Ishikawa (cell line): ENCODE data around the gene CSRP3.

ENCODE experiments used
- CEBPB ChIP-seq: IDR thresholded peaks from 2 replicates; pipeline ENCODE4 v1.6.1; 2012
- CREB1 ChIP-seq: IDR thresholded peaks from 2 replicates; pipeline ENCODE4 v1.6.1; 2012; ENCODE audit warnings: low read depth
- EGR1 ChIP-seq: IDR thresholded peaks from 2 replicates; pipeline ENCODE4 v1.6.1; 2012
- EP300 ChIP-seq: IDR thresholded peaks from 2 replicates; pipeline ENCODE4 v1.6.1; 2012; ENCODE audit warnings: borderline replicate concordance
- FOXM1 ChIP-seq: IDR thresholded peaks from 2 replicates; pipeline ENCODE4 v1.6.1; 2012; ENCODE audit warnings: low read depth, borderline replicate concordance
- NFIC ChIP-seq: IDR thresholded peaks from 2 replicates; pipeline ENCODE4 v1.6.1; 2012
- RAD21 ChIP-seq: IDR thresholded peaks from 2 replicates; pipeline ENCODE4 v1.6.1; 2012; ENCODE audit warnings: low read depth
- TAF1 ChIP-seq: IDR thresholded peaks from 2 replicates; pipeline ENCODE4 v1.6.1; 2012; ENCODE audit warnings: low read depth, mild to moderate bottlenecking
- TCF12 ChIP-seq: IDR thresholded peaks from 2 replicates; pipeline ENCODE4 v1.6.1; 2012; ENCODE audit warnings: low read depth
- TEAD4 ChIP-seq: IDR thresholded peaks from 2 replicates; pipeline ENCODE4 v1.6.1; 2012
- YY1 ChIP-seq: IDR thresholded peaks from 2 replicates; pipeline ENCODE4 v1.6.1; 2012; ENCODE audit warnings: low read depth
- ZBTB7A ChIP-seq: IDR thresholded peaks from 2 replicates; pipeline ENCODE4 v1.6.1; 2012; ENCODE audit warnings: low read depth
- TF ChIP-seq, protein P1 (sequence below): IDR thresholded peaks from 2 replicates; pipeline ENCODE4 v1.6.1; 2012; ENCODE audit warnings: low read depth, mild to moderate bottlenecking
- TF ChIP-seq, protein P2 (sequence below): IDR thresholded peaks from 2 replicates; pipeline ENCODE4 v1.6.1; 2012
- TF ChIP-seq, protein P3 (sequence below): IDR thresholded peaks from 2 replicates; pipeline ENCODE4 v1.6.1; 2012

Gene CSRP3

DNA sequence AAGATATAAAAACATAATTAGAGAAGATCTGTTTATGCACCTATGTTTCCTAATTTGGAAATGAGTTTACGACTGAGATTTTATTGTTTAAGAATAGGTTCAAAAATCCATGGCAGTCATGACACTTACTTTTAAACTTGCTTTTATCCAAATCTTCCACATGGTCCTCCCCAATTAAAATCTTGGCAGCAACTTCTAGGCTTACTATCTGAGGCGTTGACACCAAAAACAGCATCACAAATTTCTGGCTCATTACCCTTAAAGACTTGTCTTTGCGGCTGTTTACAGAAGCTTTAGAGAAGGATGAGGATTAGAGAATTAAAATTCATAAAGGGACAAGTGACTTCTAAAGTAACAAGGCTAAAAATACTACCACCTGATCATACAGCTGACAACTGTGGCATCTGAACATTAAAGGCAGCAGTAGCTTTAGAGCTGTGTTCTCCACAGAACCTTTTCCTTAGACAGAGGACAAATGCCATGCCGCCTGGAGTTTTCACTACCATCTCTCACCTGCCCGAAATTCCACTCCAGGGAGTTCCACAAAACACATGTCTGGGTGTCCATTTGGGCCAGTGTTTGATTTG, 32.5 kb upstream of the CSRP3 start:
- TF ChIP-seq EGR1 (no peak), NFIC (no peak), EP300 (no peak), TCF12 (no peak), CREB1 (no peak), CEBPB (no peak), TAF1 (no peak), ZBTB7A (no peak), TEAD4 (no peak), RAD21 (no peak), FOXM1 (no peak), YY1 (no peak)
- TF ChIP-seq, protein P1, sequence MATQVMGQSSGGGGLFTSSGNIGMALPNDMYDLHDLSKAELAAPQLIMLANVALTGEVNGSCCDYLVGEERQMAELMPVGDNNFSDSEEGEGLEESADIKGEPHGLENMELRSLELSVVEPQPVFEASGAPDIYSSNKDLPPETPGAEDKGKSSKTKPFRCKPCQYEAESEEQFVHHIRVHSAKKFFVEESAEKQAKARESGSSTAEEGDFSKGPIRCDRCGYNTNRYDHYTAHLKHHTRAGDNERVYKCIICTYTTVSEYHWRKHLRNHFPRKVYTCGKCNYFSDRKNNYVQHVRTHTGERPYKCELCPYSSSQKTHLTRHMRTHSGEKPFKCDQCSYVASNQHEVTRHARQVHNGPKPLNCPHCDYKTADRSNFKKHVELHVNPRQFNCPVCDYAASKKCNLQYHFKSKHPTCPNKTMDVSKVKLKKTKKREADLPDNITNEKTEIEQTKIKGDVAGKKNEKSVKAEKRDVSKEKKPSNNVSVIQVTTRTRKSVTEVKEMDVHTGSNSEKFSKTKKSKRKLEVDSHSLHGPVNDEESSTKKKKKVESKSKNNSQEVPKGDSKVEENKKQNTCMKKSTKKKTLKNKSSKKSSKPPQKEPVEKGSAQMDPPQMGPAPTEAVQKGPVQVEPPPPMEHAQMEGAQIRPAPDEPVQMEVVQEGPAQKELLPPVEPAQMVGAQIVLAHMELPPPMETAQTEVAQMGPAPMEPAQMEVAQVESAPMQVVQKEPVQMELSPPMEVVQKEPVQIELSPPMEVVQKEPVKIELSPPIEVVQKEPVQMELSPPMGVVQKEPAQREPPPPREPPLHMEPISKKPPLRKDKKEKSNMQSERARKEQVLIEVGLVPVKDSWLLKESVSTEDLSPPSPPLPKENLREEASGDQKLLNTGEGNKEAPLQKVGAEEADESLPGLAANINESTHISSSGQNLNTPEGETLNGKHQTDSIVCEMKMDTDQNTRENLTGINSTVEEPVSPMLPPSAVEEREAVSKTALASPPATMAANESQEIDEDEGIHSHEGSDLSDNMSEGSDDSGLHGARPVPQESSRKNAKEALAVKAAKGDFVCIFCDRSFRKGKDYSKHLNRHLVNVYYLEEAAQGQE = no peak
- TF ChIP-seq, protein P2, sequence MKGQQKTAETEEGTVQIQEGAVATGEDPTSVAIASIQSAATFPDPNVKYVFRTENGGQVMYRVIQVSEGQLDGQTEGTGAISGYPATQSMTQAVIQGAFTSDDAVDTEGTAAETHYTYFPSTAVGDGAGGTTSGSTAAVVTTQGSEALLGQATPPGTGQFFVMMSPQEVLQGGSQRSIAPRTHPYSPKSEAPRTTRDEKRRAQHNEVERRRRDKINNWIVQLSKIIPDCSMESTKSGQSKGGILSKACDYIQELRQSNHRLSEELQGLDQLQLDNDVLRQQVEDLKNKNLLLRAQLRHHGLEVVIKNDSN = no peak
- TF ChIP-seq, protein P3, sequence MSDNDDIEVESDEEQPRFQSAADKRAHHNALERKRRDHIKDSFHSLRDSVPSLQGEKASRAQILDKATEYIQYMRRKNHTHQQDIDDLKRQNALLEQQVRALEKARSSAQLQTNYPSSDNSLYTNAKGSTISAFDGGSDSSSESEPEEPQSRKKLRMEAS = no peak

DNA sequence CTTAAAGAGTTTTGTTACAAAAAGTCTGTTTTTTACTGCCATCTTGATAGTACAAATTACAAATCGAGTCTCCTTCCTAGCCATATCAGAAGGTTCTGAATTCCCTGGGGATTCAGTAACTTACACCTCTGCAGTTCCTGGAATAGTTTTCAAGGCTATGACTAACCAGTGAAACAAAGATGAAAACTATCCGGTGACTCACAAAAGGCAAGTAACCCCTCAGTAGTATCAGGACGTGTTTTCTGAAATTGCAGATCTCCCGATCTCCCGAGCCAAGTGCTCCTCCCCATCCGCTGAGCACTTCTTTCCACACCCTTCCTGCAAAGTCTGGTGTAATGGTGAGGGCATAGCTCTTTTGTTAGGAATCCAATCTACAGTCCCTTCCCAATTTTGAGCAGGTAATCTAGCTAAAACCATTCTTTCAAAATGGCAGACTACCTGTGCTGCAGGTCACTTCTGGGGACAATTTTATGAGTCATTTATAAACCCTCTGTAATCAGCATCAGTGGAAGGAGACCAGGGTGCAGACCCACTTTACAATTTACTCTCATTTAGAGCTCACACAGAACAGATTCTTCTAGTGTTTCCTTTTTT, 31.2 kb upstream of the CSRP3 start:
- TF ChIP-seq, protein P2 = no peak
- TF ChIP-seq EGR1 (no peak), YY1 (no peak), TEAD4 (no peak), EP300 (no peak), CEBPB (no peak), TCF12 (no peak), NFIC (no peak), TAF1 (no peak), FOXM1 (no peak), ZBTB7A (no peak), RAD21 (no peak), CREB1 (no peak)
- TF ChIP-seq, protein P3 = no peak
- TF ChIP-seq, protein P1 = no peak

DNA sequence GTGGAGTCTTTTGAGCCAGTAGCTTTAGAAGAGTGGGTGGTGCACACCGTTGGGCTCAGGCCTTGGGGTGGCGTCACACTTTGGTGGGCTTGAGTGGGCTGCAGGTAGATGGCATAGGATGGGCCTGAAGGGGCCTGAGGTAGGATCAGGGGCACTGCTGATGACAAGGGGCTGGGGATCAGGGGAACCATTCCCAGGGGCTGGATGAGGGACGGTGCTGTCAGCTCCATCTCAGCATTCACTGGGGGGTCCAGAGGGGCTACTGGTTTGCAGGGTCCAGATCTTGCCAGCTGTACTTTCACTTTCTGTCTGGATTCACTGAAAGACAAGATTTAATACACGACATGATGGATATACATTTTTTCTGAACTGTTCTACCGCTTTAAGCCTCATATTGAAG, 27.9 kb upstream of the CSRP3 start:
- TF ChIP-seq EP300 (no peak), CEBPB (no peak), CREB1 (no peak), FOXM1 (no peak), EGR1 (no peak)

GRCh38 chr11:19228968-19229367, 27.2 kb upstream of the CSRP3 start:
- no peak for TF ChIP-seq EGR1
- TF ChIP-seq, protein P3 = no peak
- no peak for TF ChIP-seq YY1
- no peak for TF ChIP-seq TEAD4
- no peak for TF ChIP-seq CEBPB
- no peak for TF ChIP-seq NFIC
- TF ChIP-seq, protein P1 = no peak
- no peak for TF ChIP-seq EP300
- TF ChIP-seq, protein P2 = no peak
- no peak for TF ChIP-seq CREB1
- TF ChIP-seq RAD21 = no peak
- TF ChIP-seq FOXM1 = no peak
- TF ChIP-seq TAF1 = no peak
- TF ChIP-seq ZBTB7A = no peak
